ENCODE measurements around the gene HMGCS2.

Gene HMGCS2

DNA sequence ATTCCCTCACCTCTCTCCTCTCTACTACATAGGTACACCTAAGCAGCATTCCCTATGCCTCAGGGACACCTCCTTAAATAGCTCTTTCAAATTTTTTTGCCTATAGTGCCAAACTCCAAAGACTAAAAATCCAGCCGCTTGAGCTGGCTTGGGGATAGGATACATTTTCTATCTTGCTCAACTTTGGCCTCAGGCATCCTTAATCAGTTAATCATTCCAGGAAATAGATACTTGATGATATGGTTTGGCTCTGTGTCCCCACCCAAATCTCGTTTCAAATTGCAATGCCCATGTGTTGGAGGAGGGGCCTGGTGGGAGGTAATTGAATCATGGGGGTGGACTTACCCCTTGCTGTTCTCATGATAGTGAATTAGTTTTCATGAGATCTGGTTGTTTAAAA lies 68.4 kb downstream of the HMGCS2 start:
- H3K27ac ChIP-seq (ENCODE audit: low read depth, low read length): no peak overlapping the region
- H3K4me2 ChIP-seq (ENCODE audit: low read depth, low read length, poor library complexity, severe bottlenecking): no peak overlapping the region
- H4K20me1 ChIP-seq (ENCODE audit: low read depth, low read length): no peaks in the 10 kb centered on the region
- no peak overlapping the region for H2AFZ ChIP-seq (ENCODE audit: low read depth, low read length, severe bottlenecking)
- no peaks in the 10 kb centered on the region for H3K36me3 ChIP-seq (ENCODE audit: low read length)
- no peaks in the 10 kb centered on the region for H3K9me2 ChIP-seq (replicated peaks; ENCODE audit: insufficient read depth, low read length)
- no peaks in the 10 kb centered on the region for H3F3A ChIP-seq (ENCODE audit: insufficient read depth)
- no peak overlapping the region for H3K4me3 ChIP-seq (ENCODE audit: insufficient read depth, low read length, poor library complexity, severe bottlenecking)
- no peaks in the 10 kb centered on the region; the same call in 1 of the 2 replicates for H3K9me3 ChIP-seq (ENCODE audit: insufficient read depth, low read length)
- no peaks in the 10 kb centered on the region for H3K27me3 ChIP-seq (ENCODE audit: low read length)
- H3K79me2 ChIP-seq (ENCODE audit: insufficient read depth, low read length): no peaks in the 10 kb centered on the region
- no peak overlapping the region for H3K9ac ChIP-seq (ENCODE audit: low read length)
- TF ChIP-seq, protein P1, sequence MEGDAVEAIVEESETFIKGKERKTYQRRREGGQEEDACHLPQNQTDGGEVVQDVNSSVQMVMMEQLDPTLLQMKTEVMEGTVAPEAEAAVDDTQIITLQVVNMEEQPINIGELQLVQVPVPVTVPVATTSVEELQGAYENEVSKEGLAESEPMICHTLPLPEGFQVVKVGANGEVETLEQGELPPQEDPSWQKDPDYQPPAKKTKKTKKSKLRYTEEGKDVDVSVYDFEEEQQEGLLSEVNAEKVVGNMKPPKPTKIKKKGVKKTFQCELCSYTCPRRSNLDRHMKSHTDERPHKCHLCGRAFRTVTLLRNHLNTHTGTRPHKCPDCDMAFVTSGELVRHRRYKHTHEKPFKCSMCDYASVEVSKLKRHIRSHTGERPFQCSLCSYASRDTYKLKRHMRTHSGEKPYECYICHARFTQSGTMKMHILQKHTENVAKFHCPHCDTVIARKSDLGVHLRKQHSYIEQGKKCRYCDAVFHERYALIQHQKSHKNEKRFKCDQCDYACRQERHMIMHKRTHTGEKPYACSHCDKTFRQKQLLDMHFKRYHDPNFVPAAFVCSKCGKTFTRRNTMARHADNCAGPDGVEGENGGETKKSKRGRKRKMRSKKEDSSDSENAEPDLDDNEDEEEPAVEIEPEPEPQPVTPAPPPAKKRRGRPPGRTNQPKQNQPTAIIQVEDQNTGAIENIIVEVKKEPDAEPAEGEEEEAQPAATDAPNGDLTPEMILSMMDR (IDR thresholded peaks at IDR 0.05; ENCODE audit: insufficient read depth, low read length, poor library complexity, severe bottlenecking): no peak
- no peak for TF ChIP-seq EZH2phosphoT487 (conservative IDR thresholded peaks at IDR 0.05; ENCODE audit: low read length)
